Liver (tissue), 9 donors: ENCODE measurements around the gene RETN. TPM values are rescaled to one million over a fixed set of nuclear protein-coding genes. Genes with fewer than 3 reads are reported as not detected.

Source experiments
- DNase-seq: peaks from one replicate; pipeline ENCODE4 v3.0.0-alpha.2; 2017; ENCODE audit warnings: low spot score
- H3K27ac ChIP-seq, 2 donors: one replicate each; pipeline ENCODE4 v1.7.0; 2013; ENCODE audit warnings: inconsistent platforms in 2 of 2, low read length in 2 of 2, control low read depth in 1 of 2, low read depth in 1 of 2, mild to moderate bottlenecking in 1 of 2
- H3K27me3 ChIP-seq, 4 donors: one replicate each; pipeline versions ENCODE4 v1.6.1 to v1.7.0; 2013; ENCODE audit warnings: low read length in 3 of 4, inconsistent platforms in 1 of 4, mild to moderate bottlenecking in 1 of 4, moderate library complexity in 1 of 4; ENCODE audit not compliant: control insufficient read depth in 4 of 4, insufficient read depth in 4 of 4
- H3K36me3 ChIP-seq, 4 donors: one replicate each; pipeline versions ENCODE4 v1.6.1 to v1.7.0; 2013; ENCODE audit warnings: low read length in 3 of 4, mild to moderate bottlenecking in 3 of 4, low read depth in 1 of 4, moderate library complexity in 1 of 4; ENCODE audit not compliant: control insufficient read depth in 4 of 4, insufficient read depth in 3 of 4
- H3K4me1 ChIP-seq, 4 donors: one replicate each; pipeline versions ENCODE4 v1.6.1 to v1.7.0; 2013; ENCODE audit warnings: low read length in 3 of 4, mild to moderate bottlenecking in 3 of 4, moderate library complexity in 1 of 4; ENCODE audit not compliant: control insufficient read depth in 4 of 4, insufficient read depth in 4 of 4
- H3K4me3 ChIP-seq, 3 donors: one replicate each; pipeline versions ENCODE4 v1.6.1 to v1.7.0; 2013; ENCODE audit warnings: low read length in 3 of 3, control low read depth in 1 of 3, low read depth in 1 of 3, mild to moderate bottlenecking in 1 of 3
- H3K9ac ChIP-seq, 2 donors: one replicate each; pipeline ENCODE4 v1.7.0; 2013; ENCODE audit warnings: low read length in 2 of 2, mild to moderate bottlenecking in 2 of 2, moderate library complexity in 2 of 2, control low read depth in 1 of 2, low read depth in 1 of 2
- H3K9me3 ChIP-seq, 4 donors: one replicate each; pipeline versions ENCODE4 v1.6.1 to v1.7.0; 2013; ENCODE audit warnings: low read length in 3 of 4; ENCODE audit not compliant: control insufficient read depth in 4 of 4
- GABPA ChIP-seq, 2 donors: IDR thresholded peaks in 1 of 2; conservative IDR thresholded peaks in 1 of 2; 2 replicates each; pipeline ENCODE4 v1.6.1; 2016; ENCODE audit warnings: antibody characterized with exemption in 2 of 2, mild to moderate bottlenecking in 1 of 2, moderate library complexity in 1 of 2
- HNF4A ChIP-seq, 2 donors: conservative IDR thresholded peaks; 2 replicates each; pipeline ENCODE4 v1.6.1; 2016; ENCODE audit warnings: antibody characterized with exemption in 2 of 2, mild to moderate bottlenecking in 2 of 2
- HNF4G ChIP-seq: IDR thresholded peaks from 2 replicates; pipeline ENCODE4 v1.6.1; 2016; ENCODE audit warnings: antibody characterized with exemption
- JUND ChIP-seq, 2 donors: IDR thresholded peaks; 2 replicates each; pipeline ENCODE4 v1.6.1; 2016; ENCODE audit warnings: antibody characterized with exemption in 2 of 2
- NR2F2 ChIP-seq: IDR thresholded peaks from 2 replicates; pipeline ENCODE4 v1.6.1; 2016; ENCODE audit warnings: antibody characterized with exemption
- RAD21 ChIP-seq, 2 donors: IDR thresholded peaks; 2 replicates each; pipeline ENCODE4 v1.6.1; 2016; ENCODE audit warnings: antibody characterized with exemption in 2 of 2, mild to moderate bottlenecking in 2 of 2
- RXRA ChIP-seq, 2 donors: IDR thresholded peaks; 2 replicates each; pipeline ENCODE4 v1.6.1; 2017 to 2018; ENCODE audit warnings: antibody characterized with exemption in 2 of 2, mild to moderate bottlenecking in 1 of 2
- SP1 ChIP-seq: IDR thresholded peaks from 2 replicates; pipeline ENCODE4 v1.6.1; 2018; ENCODE audit warnings: antibody characterized with exemption, mild to moderate bottlenecking
- WGBS: extraction: QIAGEN DNeasy Blood & Tissue Kit; methylation state at CpG from one replicate; pipeline ENCODE4 v1.1.7; 2013; 5-methylcytosine and 5-hydroxymethylcytosine counted together
- polyA plus RNA-seq, 2 donors: library from polyadenylated mRNA; stranded (reverse) in 1 of 2; unstranded in 1 of 2; fragments of 200-250 nt in 1 of 2; fragments of >200 nt in 1 of 2; fragmentation: Nextera tagmentation in 1 of 2; extraction: Ambion mirVana in 1 of 2; gene quantifications; one replicate each; pipeline versions ENCODE4 v1.2.1 to v1.2.3, GENCODE V29; 2013 to 2015
- total RNA-seq, 2 donors: library from RNA; depleted of rRNA; stranded (reverse); fragments of >200 nt; gene quantifications; one replicate each; pipeline ENCODE4 v1.2.3, GENCODE V29; 2014
- TF ChIP-seq, protein P1 (sequence below): IDR thresholded peaks from 2 replicates; pipeline ENCODE4 v1.6.1; 2016; ENCODE audit warnings: antibody characterized with exemption
- TF ChIP-seq, protein P2 (sequence below): IDR thresholded peaks from 2 replicates; pipeline ENCODE4 v1.6.1; 2016; ENCODE audit warnings: antibody characterized with exemption
- TF ChIP-seq, protein P3 (sequence below): IDR thresholded peaks from 2 replicates; pipeline ENCODE4 v1.6.1; 2016; ENCODE audit warnings: antibody characterized with exemption, mild to moderate bottlenecking
- donor health status: healthy.
- donor health status: healthy.
- donor health status: healthy.
- donor health status: healthy.
- donor health status: healthy.

Gene RETN
- total and polyA plus RNA-seq, 4 donors = 1.9 to 11.5 TPM; not detected in 2

DNA sequence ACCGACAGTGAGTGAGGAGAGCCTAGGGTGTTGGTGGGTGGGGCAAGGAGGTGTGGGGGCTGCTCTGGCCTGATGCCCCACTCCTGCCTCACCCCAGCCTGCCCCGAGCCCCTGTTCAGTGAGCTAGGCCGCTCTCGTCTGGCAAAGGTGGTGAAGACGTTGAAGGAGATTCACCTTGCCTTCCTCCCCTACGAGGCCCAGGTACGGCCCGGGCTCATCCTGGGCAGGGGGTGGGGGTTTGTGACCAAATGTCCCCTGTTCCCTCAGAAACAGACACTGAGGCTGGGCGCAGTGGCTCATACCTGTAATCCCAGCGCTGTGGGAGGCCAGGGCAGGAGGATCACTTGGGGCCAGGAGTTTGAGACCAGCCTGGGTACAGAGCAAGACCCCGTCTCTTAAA is 28.0 kb upstream of the RETN start:
- Histone ChIP-seq H3K27ac (no peak overlapping the region), H3K36me3 (peaks cover 0 to 3% (median 0%) of the 10 kb centered on the region in 4 donors), H3K9me3 (no peaks in the 10 kb centered on the region), H3K9ac (no peak overlapping the region), H3K4me3 (no peak overlapping the region), H3K4me1 (peaks cover 1 to 19% (median 14%) of the 10 kb centered on the region in 4 donors), H3K27me3 (no peaks in the 10 kb centered on the region)
- TF ChIP-seq NR2F2 (no peak), HNF4A (conservative IDR thresholded peaks at IDR 0.05) (no peak)
- DNase-seq = no peak
- WGBS = 96% methylated on average over 11 of the region's 11 CpGs

DNA sequence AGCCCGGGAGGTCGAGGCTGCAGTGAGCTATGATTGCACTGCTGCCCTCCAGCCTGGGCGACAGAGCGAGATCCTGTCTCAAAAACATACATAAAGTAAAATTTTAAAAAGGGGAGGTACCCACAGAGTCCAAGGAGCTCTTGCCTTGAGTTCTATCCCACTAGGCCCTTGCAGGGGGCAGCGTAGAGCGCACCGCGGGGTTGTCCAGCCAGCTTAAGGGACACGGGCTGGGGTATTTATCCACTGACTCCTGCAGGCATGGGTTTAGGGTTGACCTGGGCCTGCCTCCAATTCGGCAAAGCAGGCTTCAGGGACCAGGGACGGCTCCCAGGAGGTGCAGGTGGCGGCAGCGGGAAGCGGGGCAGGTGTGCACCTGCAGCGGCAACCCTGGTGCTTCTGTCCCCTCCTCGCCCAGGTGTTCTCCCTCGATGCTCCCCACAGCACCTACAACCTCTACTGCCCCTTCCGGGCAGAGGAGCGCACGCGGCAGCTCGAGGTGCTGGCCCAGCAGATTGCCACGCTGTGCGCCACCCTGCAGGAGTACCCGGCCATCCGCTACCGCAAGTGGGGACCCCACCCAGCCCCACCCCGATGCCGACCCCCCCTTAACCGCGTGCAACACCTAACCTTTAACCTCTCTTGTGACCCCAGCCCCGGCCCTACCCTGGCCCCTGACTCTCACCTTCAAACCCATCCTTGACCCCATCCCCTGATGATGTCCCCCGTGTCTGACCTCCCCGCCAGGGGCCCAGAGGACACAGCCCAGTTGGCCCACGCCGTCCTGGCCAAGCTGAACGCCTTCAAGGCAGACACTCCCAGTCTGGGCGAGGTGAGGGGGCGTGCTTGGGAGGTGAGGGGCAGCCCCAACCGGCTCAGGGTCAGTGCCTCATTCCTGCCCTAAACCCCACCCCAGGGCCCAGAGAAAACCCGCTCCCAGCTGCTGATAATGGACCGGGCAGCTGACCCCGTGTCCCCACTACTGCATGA is 27.3 kb upstream of the RETN start:
- DNase-seq = no peak
- no peak overlapping the region for H3K9ac ChIP-seq
- 92% methylated on average over 43 of the region's 43 CpGs for WGBS
- no peak overlapping the region for H3K4me3 ChIP-seq
- H3K9me3 ChIP-seq = no peaks in the 10 kb centered on the region
- TF ChIP-seq JUND (IDR thresholded peaks at IDR 0.05) (no peak), HNF4G (no peak), SP1 (no peak), RAD21 (IDR thresholded peaks at IDR 0.05) (no peak), RXRA (IDR thresholded peaks at IDR 0.05) (no peak), GABPA (IDR thresholded peaks at IDR 0.05 in 1 of 2, conservative IDR thresholded peaks at IDR 0.05 in 1 of 2) (no peak)
- TF ChIP-seq, protein P1, sequence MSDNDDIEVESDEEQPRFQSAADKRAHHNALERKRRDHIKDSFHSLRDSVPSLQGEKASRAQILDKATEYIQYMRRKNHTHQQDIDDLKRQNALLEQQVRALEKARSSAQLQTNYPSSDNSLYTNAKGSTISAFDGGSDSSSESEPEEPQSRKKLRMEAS = no peak
- TF ChIP-seq, protein P2, sequence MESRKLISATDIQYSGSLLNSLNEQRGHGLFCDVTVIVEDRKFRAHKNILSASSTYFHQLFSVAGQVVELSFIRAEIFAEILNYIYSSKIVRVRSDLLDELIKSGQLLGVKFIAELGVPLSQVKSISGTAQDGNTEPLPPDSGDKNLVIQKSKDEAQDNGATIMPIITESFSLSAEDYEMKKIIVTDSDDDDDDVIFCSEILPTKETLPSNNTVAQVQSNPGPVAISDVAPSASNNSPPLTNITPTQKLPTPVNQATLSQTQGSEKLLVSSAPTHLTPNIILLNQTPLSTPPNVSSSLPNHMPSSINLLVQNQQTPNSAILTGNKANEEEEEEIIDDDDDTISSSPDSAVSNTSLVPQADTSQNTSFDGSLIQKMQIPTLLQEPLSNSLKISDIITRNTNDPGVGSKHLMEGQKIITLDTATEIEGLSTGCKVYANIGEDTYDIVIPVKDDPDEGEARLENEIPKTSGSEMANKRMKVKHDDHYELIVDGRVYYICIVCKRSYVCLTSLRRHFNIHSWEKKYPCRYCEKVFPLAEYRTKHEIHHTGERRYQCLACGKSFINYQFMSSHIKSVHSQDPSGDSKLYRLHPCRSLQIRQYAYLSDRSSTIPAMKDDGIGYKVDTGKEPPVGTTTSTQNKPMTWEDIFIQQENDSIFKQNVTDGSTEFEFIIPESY = no peak
- TF ChIP-seq, protein P3, sequence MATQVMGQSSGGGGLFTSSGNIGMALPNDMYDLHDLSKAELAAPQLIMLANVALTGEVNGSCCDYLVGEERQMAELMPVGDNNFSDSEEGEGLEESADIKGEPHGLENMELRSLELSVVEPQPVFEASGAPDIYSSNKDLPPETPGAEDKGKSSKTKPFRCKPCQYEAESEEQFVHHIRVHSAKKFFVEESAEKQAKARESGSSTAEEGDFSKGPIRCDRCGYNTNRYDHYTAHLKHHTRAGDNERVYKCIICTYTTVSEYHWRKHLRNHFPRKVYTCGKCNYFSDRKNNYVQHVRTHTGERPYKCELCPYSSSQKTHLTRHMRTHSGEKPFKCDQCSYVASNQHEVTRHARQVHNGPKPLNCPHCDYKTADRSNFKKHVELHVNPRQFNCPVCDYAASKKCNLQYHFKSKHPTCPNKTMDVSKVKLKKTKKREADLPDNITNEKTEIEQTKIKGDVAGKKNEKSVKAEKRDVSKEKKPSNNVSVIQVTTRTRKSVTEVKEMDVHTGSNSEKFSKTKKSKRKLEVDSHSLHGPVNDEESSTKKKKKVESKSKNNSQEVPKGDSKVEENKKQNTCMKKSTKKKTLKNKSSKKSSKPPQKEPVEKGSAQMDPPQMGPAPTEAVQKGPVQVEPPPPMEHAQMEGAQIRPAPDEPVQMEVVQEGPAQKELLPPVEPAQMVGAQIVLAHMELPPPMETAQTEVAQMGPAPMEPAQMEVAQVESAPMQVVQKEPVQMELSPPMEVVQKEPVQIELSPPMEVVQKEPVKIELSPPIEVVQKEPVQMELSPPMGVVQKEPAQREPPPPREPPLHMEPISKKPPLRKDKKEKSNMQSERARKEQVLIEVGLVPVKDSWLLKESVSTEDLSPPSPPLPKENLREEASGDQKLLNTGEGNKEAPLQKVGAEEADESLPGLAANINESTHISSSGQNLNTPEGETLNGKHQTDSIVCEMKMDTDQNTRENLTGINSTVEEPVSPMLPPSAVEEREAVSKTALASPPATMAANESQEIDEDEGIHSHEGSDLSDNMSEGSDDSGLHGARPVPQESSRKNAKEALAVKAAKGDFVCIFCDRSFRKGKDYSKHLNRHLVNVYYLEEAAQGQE = no peak
- H3K27ac ChIP-seq = no peak overlapping the region
- H3K4me1 ChIP-seq = peaks cover 1 to 11% (median 8%) of the 10 kb centered on the region in 4 donors
- H3K27me3 ChIP-seq = no peaks in the 10 kb centered on the region
- H3K36me3 ChIP-seq = peaks cover 0 to 3% (median 0%) of the 10 kb centered on the region in 4 donors
